Measurements from ENCODE around the gene ATP8B1.

- TF ChIP-seq, protein P1, sequence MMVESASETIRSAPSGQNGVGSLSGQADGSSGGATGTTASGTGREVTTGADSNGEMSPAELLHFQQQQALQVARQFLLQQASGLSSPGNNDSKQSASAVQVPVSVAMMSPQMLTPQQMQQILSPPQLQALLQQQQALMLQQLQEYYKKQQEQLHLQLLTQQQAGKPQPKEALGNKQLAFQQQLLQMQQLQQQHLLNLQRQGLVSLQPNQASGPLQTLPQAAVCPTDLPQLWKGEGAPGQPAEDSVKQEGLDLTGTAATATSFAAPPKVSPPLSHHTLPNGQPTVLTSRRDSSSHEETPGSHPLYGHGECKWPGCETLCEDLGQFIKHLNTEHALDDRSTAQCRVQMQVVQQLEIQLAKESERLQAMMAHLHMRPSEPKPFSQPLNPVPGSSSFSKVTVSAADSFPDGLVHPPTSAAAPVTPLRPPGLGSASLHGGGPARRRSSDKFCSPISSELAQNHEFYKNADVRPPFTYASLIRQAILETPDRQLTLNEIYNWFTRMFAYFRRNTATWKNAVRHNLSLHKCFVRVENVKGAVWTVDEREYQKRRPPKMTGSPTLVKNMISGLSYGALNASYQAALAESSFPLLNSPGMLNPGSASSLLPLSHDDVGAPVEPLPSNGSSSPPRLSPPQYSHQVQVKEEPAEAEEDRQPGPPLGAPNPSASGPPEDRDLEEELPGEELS (CRISPR knock-in tag; IDR thresholded peaks at IDR 0.05), result no peak
- TF ChIP-seq, protein P2, sequence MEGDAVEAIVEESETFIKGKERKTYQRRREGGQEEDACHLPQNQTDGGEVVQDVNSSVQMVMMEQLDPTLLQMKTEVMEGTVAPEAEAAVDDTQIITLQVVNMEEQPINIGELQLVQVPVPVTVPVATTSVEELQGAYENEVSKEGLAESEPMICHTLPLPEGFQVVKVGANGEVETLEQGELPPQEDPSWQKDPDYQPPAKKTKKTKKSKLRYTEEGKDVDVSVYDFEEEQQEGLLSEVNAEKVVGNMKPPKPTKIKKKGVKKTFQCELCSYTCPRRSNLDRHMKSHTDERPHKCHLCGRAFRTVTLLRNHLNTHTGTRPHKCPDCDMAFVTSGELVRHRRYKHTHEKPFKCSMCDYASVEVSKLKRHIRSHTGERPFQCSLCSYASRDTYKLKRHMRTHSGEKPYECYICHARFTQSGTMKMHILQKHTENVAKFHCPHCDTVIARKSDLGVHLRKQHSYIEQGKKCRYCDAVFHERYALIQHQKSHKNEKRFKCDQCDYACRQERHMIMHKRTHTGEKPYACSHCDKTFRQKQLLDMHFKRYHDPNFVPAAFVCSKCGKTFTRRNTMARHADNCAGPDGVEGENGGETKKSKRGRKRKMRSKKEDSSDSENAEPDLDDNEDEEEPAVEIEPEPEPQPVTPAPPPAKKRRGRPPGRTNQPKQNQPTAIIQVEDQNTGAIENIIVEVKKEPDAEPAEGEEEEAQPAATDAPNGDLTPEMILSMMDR (IDR thresholded peaks at IDR 0.05), result no peak
- no peak for TF ChIP-seq E2F1 (CRISPR knock-in tag; IDR thresholded peaks at IDR 0.05)
- TF ChIP-seq, protein P3, sequence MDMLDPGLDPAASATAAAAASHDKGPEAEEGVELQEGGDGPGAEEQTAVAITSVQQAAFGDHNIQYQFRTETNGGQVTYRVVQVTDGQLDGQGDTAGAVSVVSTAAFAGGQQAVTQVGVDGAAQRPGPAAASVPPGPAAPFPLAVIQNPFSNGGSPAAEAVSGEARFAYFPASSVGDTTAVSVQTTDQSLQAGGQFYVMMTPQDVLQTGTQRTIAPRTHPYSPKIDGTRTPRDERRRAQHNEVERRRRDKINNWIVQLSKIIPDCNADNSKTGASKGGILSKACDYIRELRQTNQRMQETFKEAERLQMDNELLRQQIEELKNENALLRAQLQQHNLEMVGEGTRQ (CRISPR knock-in tag; IDR thresholded peaks at IDR 0.05), result no peak
- TF ChIP-seq, protein P4, sequence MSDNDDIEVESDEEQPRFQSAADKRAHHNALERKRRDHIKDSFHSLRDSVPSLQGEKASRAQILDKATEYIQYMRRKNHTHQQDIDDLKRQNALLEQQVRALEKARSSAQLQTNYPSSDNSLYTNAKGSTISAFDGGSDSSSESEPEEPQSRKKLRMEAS (CRISPR knock-in tag; IDR thresholded peaks at IDR 0.05), result no peak
- TF ChIP-seq ATF2 (CRISPR knock-in tag; IDR thresholded peaks at IDR 0.05; ENCODE audit: borderline replicate concordance, low read depth), result no peak
- TF ChIP-seq MLX (CRISPR knock-in tag; IDR thresholded peaks at IDR 0.05), result no peak
- TF ChIP-seq PRDM15 (CRISPR knock-in tag; IDR thresholded peaks at IDR 0.05), result no peak
- TF ChIP-seq, protein P5, sequence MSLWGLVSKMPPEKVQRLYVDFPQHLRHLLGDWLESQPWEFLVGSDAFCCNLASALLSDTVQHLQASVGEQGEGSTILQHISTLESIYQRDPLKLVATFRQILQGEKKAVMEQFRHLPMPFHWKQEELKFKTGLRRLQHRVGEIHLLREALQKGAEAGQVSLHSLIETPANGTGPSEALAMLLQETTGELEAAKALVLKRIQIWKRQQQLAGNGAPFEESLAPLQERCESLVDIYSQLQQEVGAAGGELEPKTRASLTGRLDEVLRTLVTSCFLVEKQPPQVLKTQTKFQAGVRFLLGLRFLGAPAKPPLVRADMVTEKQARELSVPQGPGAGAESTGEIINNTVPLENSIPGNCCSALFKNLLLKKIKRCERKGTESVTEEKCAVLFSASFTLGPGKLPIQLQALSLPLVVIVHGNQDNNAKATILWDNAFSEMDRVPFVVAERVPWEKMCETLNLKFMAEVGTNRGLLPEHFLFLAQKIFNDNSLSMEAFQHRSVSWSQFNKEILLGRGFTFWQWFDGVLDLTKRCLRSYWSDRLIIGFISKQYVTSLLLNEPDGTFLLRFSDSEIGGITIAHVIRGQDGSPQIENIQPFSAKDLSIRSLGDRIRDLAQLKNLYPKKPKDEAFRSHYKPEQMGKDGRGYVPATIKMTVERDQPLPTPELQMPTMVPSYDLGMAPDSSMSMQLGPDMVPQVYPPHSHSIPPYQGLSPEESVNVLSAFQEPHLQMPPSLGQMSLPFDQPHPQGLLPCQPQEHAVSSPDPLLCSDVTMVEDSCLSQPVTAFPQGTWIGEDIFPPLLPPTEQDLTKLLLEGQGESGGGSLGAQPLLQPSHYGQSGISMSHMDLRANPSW (CRISPR knock-in tag; conservative IDR thresholded peaks at IDR 0.05; ENCODE audit: low read depth), result no peak
- TF ChIP-seq FOXJ3 (CRISPR knock-in tag; IDR thresholded peaks at IDR 0.05; ENCODE audit: borderline replicate concordance), result no peak
- TF ChIP-seq RORB (CRISPR knock-in tag; IDR thresholded peaks at IDR 0.05), result no peak
- TF ChIP-seq TP53 (CRISPR knock-in tag; IDR thresholded peaks at IDR 0.05), result no peak
- TF ChIP-seq, protein P6, sequence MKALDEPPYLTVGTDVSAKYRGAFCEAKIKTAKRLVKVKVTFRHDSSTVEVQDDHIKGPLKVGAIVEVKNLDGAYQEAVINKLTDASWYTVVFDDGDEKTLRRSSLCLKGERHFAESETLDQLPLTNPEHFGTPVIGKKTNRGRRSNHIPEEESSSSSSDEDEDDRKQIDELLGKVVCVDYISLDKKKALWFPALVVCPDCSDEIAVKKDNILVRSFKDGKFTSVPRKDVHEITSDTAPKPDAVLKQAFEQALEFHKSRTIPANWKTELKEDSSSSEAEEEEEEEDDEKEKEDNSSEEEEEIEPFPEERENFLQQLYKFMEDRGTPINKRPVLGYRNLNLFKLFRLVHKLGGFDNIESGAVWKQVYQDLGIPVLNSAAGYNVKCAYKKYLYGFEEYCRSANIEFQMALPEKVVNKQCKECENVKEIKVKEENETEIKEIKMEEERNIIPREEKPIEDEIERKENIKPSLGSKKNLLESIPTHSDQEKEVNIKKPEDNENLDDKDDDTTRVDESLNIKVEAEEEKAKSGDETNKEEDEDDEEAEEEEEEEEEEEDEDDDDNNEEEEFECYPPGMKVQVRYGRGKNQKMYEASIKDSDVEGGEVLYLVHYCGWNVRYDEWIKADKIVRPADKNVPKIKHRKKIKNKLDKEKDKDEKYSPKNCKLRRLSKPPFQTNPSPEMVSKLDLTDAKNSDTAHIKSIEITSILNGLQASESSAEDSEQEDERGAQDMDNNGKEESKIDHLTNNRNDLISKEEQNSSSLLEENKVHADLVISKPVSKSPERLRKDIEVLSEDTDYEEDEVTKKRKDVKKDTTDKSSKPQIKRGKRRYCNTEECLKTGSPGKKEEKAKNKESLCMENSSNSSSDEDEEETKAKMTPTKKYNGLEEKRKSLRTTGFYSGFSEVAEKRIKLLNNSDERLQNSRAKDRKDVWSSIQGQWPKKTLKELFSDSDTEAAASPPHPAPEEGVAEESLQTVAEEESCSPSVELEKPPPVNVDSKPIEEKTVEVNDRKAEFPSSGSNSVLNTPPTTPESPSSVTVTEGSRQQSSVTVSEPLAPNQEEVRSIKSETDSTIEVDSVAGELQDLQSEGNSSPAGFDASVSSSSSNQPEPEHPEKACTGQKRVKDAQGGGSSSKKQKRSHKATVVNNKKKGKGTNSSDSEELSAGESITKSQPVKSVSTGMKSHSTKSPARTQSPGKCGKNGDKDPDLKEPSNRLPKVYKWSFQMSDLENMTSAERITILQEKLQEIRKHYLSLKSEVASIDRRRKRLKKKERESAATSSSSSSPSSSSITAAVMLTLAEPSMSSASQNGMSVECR (CRISPR knock-in tag; IDR thresholded peaks at IDR 0.05; ENCODE audit: borderline replicate concordance), result no peak
- no peak for TF ChIP-seq CREB1 (CRISPR knock-in tag; IDR thresholded peaks at IDR 0.05)
These were observed 175.6 kb downstream of the ATP8B1 start for GRCh38 chr18:57627488-57627887.
